GM12878 (cell line): ENCODE measurements around the gene CDH4. TPM values are rescaled to one million over a fixed set of nuclear protein-coding genes. Genes with fewer than 3 reads are reported as not detected.

Experiments
- ATAC-seq: fragments of 200-7000 bp; cut with Tn5 transposase; 3 replicates; pipeline ENCODE4 v1.9.1; 2020; ENCODE audit warnings: mild to moderate bottlenecking, moderate library complexity
- BruUV-seq: library from RNA; stranded (reverse); fragments of 400-500 nt; replicated peaks from 2 replicates; lab custom pipeline; 2021; lab: Mats Ljungman, UMichigan
- CTCF ChIA-PET: fragments of 300-600 bp; sonication (Branson Sonifier 250); formaldehyde crosslinking; extraction: SDS; loops from one replicate; lab custom pipeline; 2021; ENCODE audit warnings: inconsistent platforms; lab: Yijun Ruan, JAX
- POLR2A ChIA-PET: fragments of 350-600 bp; formaldehyde crosslinking; extraction: SDS; loops from one replicate; lab custom pipeline; 2021; ENCODE audit warnings: inconsistent platforms; lab: Charles Lee
- RAD21 ChIA-PET: fragments of 300-600 bp; sonication (Branson Sonifier 250); formaldehyde crosslinking; loops from one replicate; lab custom pipeline; 2023; ENCODE audit warnings: antibody characterized with exemption; ENCODE audit not compliant: unreplicated experiment; lab: Charles Lee
- SMC1A ChIA-PET: fragments of 300-600 bp; sonication (Branson Sonifier 250); formaldehyde crosslinking; loops from one replicate; lab custom pipeline; 2023; ENCODE audit not compliant: unreplicated experiment, uncharacterized antibody; lab: Charles Lee
- DNase-seq: peaks from one replicate; pipeline ENCODE4 v3.0.0-alpha.2; 2011; ENCODE audit warnings: low read depth, low spot score
- FAIRE-seq: peaks from 3 replicates; lab custom pipeline; 2011; peaks lifted over from hg19 to GRCh38; lab: Jason Lieb, UNC
- H2AFZ ChIP-seq: 2 replicates; pipeline ENCODE4 v1.6.0; 2011; ENCODE audit warnings: low read depth, low read length, control low read depth; ENCODE audit not compliant: control insufficient read depth
- H3K27ac ChIP-seq: 2 replicates; pipeline ENCODE4 v1.5.1; 2011; ENCODE audit warnings: control low read depth; ENCODE audit not compliant: control insufficient read depth, insufficient read depth
- H3K27me3 ChIP-seq, 2 experiments: replicated peaks in 1 of 2; 2 replicates each; pipeline versions ENCODE4 v1.6.0 to v1.6.1; 2011; ENCODE audit warnings: low read length in 1 of 2; ENCODE audit not compliant: control insufficient read depth in 2 of 2, insufficient read depth in 2 of 2
- H3K36me3 ChIP-seq, 2 experiments: 2 replicates each; pipeline ENCODE4 v1.5.1; 2011; ENCODE audit warnings: low read length in 1 of 2; ENCODE audit not compliant: control insufficient read depth in 2 of 2, insufficient read depth in 2 of 2
- H3K4me1 ChIP-seq: 2 replicates; pipeline ENCODE4 v1.6.1; 2011; ENCODE audit warnings: mild to moderate bottlenecking, low read length, moderate library complexity, mixed read lengths; ENCODE audit not compliant: control insufficient read depth, insufficient read depth
- H3K4me2 ChIP-seq: 2 replicates; pipeline ENCODE4 v1.6.0; 2011; ENCODE audit warnings: control low read depth; ENCODE audit not compliant: control insufficient read depth, insufficient read depth
- H3K4me3 ChIP-seq: fragments of 200-600 bp; sonication (generic); 2 replicates; pipeline ENCODE4 v1.5.1; 2016
- H3K79me2 ChIP-seq: 2 replicates; pipeline ENCODE4 v1.6.0; 2011; ENCODE audit warnings: low read length; ENCODE audit not compliant: control insufficient read depth, insufficient read depth
- H3K9ac ChIP-seq: 2 replicates; pipeline ENCODE4 v1.8.0; 2011; ENCODE audit warnings: low read length, control low read depth, mixed read lengths; ENCODE audit not compliant: control insufficient read depth, insufficient read depth
- H3K9me3 ChIP-seq: replicated peaks from 3 replicates; pipeline ENCODE4 v1.5.1; 2011; ENCODE audit warnings: mild to moderate bottlenecking, low read length; ENCODE audit not compliant: control insufficient read depth, insufficient read depth
- H4K20me1 ChIP-seq: 2 replicates; pipeline ENCODE4 v1.6.0; 2011; ENCODE audit not compliant: control insufficient read depth, insufficient read depth
- ATF7 ChIP-seq: fragments of 450-650 bp; IDR thresholded peaks from 2 replicates; pipeline ENCODE4 v1.6.1; 2016; ENCODE audit warnings: low read depth, mild to moderate bottlenecking
- BHLHE40 ChIP-seq, 2 experiments: fragments of 450-650 bp in 1 of 2; IDR thresholded peaks; 2 replicates each; pipeline ENCODE4 v1.6.1; 2011 to 2017; ENCODE audit warnings: low read depth in 2 of 2, borderline replicate concordance in 1 of 2, improper control_type of control experiment in 1 of 2, low read length in 1 of 2, mild to moderate bottlenecking in 1 of 2
- BRCA1 ChIP-seq: IDR thresholded peaks from 2 replicates; pipeline ENCODE4 v1.6.1; 2011; ENCODE audit warnings: low read depth, low read length, improper control_type of control experiment
- CHD1 ChIP-seq: IDR thresholded peaks from 2 replicates; pipeline ENCODE4 v1.6.1; 2012; ENCODE audit warnings: low read depth, low read length, improper control_type of control experiment
- EED ChIP-seq: sonication (generic); IDR thresholded peaks from 2 replicates; pipeline ENCODE4 v1.6.1; 2016; ENCODE audit warnings: antibody characterized with exemption, low read depth
- ESRRA ChIP-seq: IDR thresholded peaks from 2 replicates; pipeline ENCODE4 v1.6.1; 2012; ENCODE audit warnings: mild to moderate bottlenecking, low read length, improper control_type of control experiment
- FOXK2 ChIP-seq: fragments of 450-650 bp; IDR thresholded peaks from 2 replicates; pipeline ENCODE4 v1.6.1; 2017; ENCODE audit warnings: mild to moderate bottlenecking, moderate library complexity
- HCFC1 ChIP-seq: fragments of 150-350 bp; IDR thresholded peaks from 2 replicates; pipeline ENCODE4 v1.6.1; 2014; ENCODE audit warnings: low read length
- MEF2A ChIP-seq: IDR thresholded peaks from 2 replicates; pipeline ENCODE4 v1.6.1; 2011; ENCODE audit warnings: low read depth, mild to moderate bottlenecking, low read length, moderate library complexity; ENCODE audit not compliant: insufficient read depth
- MXI1 ChIP-seq: fragments of 150-350 bp; IDR thresholded peaks from 2 replicates; pipeline ENCODE4 v1.6.1; 2011; ENCODE audit warnings: low read depth, mild to moderate bottlenecking, inconsistent platforms, low read length, improper control_type of control experiment
- NFYB ChIP-seq: IDR thresholded peaks from 2 replicates; pipeline ENCODE4 v1.6.1; 2011; ENCODE audit warnings: low read depth, mild to moderate bottlenecking, low read length, improper control_type of control experiment, moderate library complexity; ENCODE audit not compliant: insufficient read depth
- NR2C1 ChIP-seq: fragments of 450-650 bp; IDR thresholded peaks from 2 replicates; pipeline ENCODE4 v1.6.1; 2017; ENCODE audit warnings: antibody characterized with exemption, mild to moderate bottlenecking, moderate library complexity
- POLR2A ChIP-seq: IDR thresholded peaks from 2 replicates; pipeline ENCODE4 v1.6.1; 2011; ENCODE audit warnings: low read depth, mild to moderate bottlenecking, low read length
- RELB ChIP-seq: fragments of 450-650 bp; IDR thresholded peaks from 2 replicates; pipeline ENCODE4 v1.6.1; 2017; ENCODE audit warnings: low read depth, mild to moderate bottlenecking, moderate library complexity
- RUNX3 ChIP-seq: IDR thresholded peaks from 2 replicates; pipeline ENCODE4 v1.6.1; 2012; ENCODE audit warnings: low read length, inconsistent platforms
- SPI1 ChIP-seq: IDR thresholded peaks from 2 replicates; pipeline ENCODE4 v1.6.1; 2011; ENCODE audit warnings: low read depth, mild to moderate bottlenecking, low read length, moderate library complexity, borderline replicate concordance; ENCODE audit not compliant: insufficient read depth
- STAT1 ChIP-seq: fragments of 450-650 bp; conservative IDR thresholded peaks from 2 replicates; pipeline ENCODE4 v1.6.1; 2014; ENCODE audit warnings: antibody characterized with exemption, mild to moderate bottlenecking
- STAT3 ChIP-seq: IDR thresholded peaks from 2 replicates; pipeline ENCODE4 v1.6.1; 2011; ENCODE audit warnings: low read depth, low read length, improper control_type of control experiment
- TCF12 ChIP-seq: IDR thresholded peaks from 2 replicates; pipeline ENCODE4 v1.6.1; 2011; ENCODE audit warnings: low read depth, mild to moderate bottlenecking, low read length
- WGBS: methylation state at CpG from one replicate; pipeline ENCODE4 v1.1.6; 2016; ENCODE audit warnings: low lambda C conversion rate; ENCODE audit not compliant: insufficient replicate concordance, insufficient coverage; ENCODE audit errors: missing lambda C conversion rate; 5-methylcytosine and 5-hydroxymethylcytosine counted together
- in situ Hi-C: fragments of 300-500 bp; cut with MboI; formaldehyde crosslinking; loops from 9 replicates; pipeline ENCODE4 v1.14.3; 2018; ENCODE audit warnings: mixed read lengths
- intact Hi-C: fragments of 100-400 bp; cut with micrococcal nuclease; formaldehyde crosslinking; loops from one replicate; pipeline ENCODE4 v1.14.2; 2022; ENCODE audit not compliant: unreplicated experiment
- polyA plus RNA-seq, 11 experiments: library from polyadenylated mRNA; depleted of rRNA in 4 of 11; unstranded in 6 of 11; stranded (reverse) in 5 of 11; fragments of >200 nt; fragmentation: Nextera tagmentation in 4 of 11; fragmentation: Illumina TruSeq in 1 of 11; extraction: Ambion mirVana in 4 of 11; extraction: Trizol in 1 of 11; gene quantifications; 1 replicate in 1 of 11; 2 replicates in 10 of 11; pipeline versions ENCODE4 v1.2.1 to v1.2.3, GENCODE V29; 2011 to 2016; ENCODE audit warnings: inconsistent platforms in 2 of 11, missing spikeins in 2 of 11, low read depth in 1 of 11
- total RNA-seq, 4 experiments: library from RNA; depleted of rRNA in 3 of 4; stranded (reverse); fragments of >200 nt in 3 of 4; fragmentation: Illumina TruSeq in 1 of 4; extraction: Trizol in 1 of 4; gene quantifications; 2 replicates each; pipeline versions ENCODE4 v1.2.1 to v1.2.3, GENCODE V29; 2013 to 2021

The CDH4 gene
- total and polyA plus RNA-seq, 10 of the 15 experiments (the other 5 are each of a cell fraction or from before 2014, with no cell fraction given), result not detected

GRCh38 chr20:61486198-61486597 lies 234.1 kb downstream of the CDH4 start:
- H3K27me3 ChIP-seq, result no peaks in the 10 kb centered on the region
- H3K27ac ChIP-seq, result no peak overlapping the region
- SMC1A ChIA-PET, result no interaction called here
- no peak overlapping the region for H3K4me2 ChIP-seq
- H3K79me2 ChIP-seq, result no peaks in the 10 kb centered on the region
- 32% methylated on average over 6 of the region's 6 CpGs for WGBS
- no peak overlapping the region for H3K4me3 ChIP-seq
- BruUV-seq, result no TSS peak
- H4K20me1 ChIP-seq, result no peaks in the 10 kb centered on the region
- no peak for DNase-seq
- no peak for FAIRE-seq
- POLR2A ChIA-PET, result no interaction called here
- no peak for ATAC-seq
- no peaks in the 10 kb centered on the region; the same call in 2 of the 3 replicates for H3K9me3 ChIP-seq
- intact Hi-C loops (no loop called here), in situ Hi-C loops (loop anchor here (25.0 kb wide), 1 partner anchor 601 kb away; no protein-coding TSS in a partner anchor)
- no peaks in the 10 kb centered on the region for H3K4me1 ChIP-seq
- H3K36me3 ChIP-seq, result no peaks in the 10 kb centered on the region
- H3K9ac ChIP-seq, result no peak overlapping the region
- no peak overlapping the region for H2AFZ ChIP-seq
- TF ChIP-seq RELB, result no peak
- no peak for TF ChIP-seq NR2C1
- no peak for TF ChIP-seq MEF2A
- CTCF ChIA-PET, result no interaction called here
- RAD21 ChIA-PET, result no interaction called here

DNA sequence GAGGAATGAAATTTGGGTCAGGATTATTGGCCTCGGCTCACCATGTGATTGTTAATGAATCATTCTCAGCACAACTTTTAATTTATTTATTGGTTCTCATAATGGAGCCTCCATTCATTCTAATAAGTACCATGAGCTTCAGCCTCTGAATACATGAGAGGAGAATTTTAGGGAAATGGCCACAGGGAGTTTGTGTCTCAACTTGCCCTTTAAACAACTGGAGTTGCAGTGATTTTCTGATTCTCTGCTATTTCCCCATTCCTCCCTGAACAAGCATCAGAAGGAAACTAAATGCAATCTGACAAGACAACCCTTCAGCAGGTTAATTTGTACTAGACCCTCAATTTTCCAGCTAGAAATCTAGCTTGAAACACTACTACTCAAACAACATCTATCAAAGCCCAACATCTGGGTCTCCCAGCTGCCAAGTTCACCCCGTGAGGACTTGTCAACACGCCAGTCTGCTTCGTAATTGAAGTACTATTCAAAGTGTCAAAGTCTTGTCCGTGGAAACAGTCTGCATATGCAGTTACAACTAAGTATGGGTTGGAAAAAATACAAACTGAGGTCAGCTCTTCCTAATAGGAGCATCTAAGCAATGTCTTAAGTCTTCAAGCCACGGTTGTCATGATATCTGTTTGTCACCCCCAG lies 235.4 kb downstream of the CDH4 start:
- Histone ChIP-seq H3K36me3 (no peaks in the 10 kb centered on the region), H4K20me1 (no peaks in the 10 kb centered on the region), H3K4me3 (no peak overlapping the region), H3K27me3 (no peaks in the 10 kb centered on the region), H3K4me1 (no peaks in the 10 kb centered on the region), H3K9me3 (no peaks in the 10 kb centered on the region; the same call in 2 of the 3 replicates), H3K4me2 (no peak overlapping the region), H2AFZ (no peak overlapping the region), H3K27ac (no peak overlapping the region), H3K9ac (no peak overlapping the region), H3K79me2 (no peaks in the 10 kb centered on the region)
- ATAC-seq (no peak), DNase-seq (no peak), FAIRE-seq (no peak)
- ChIA-PET RAD21 (no interaction called here), POLR2A (no interaction called here), CTCF (no interaction called here), SMC1A (no interaction called here)
- intact Hi-C loops (no loop called here), in situ Hi-C loops (loop anchor here (25.0 kb wide), 1 partner anchor 600 kb away; no protein-coding TSS in a partner anchor)
- BruUV-seq, result no TSS peak
- WGBS, result 10% methylated on average over 6 of the region's 6 CpGs
- TF ChIP-seq BHLHE40 (IDR thresholded peaks at IDR 0.05; ENCODE audit: borderline replicate concordance in 1 of 2, low read depth in 2 of 2, low read length in 1 of 2) (no peak), SPI1 (no peak), FOXK2 (no peak), POLR2A (no peak), ATF7 (no peak), NFYB (no peak), STAT1 (no peak), HCFC1 (no peak), EED (no peak), RUNX3 (no peak), CHD1 (no peak), MXI1 (no peak), BRCA1 (no peak), STAT3 (no peak), ESRRA (no peak), TCF12 (no peak)
